C4-2B (cell line): Measurements from ENCODE around the gene SLC9A7.

Source experiments
- H3K27ac ChIP-seq: fragments of 450-650 bp; 2 replicates; pipeline ENCODE4 v1.5.1; 2017
- ZFX ChIP-seq: fragments of 450-650 bp; IDR thresholded peaks from 2 replicates; pipeline ENCODE4 v1.6.1; 2017
- TF ChIP-seq, protein P1 (sequence below): fragments of 450-650 bp; conservative IDR thresholded peaks from 2 replicates; pipeline ENCODE4 v1.5.1; 2017; ENCODE audit warnings: mild to moderate bottlenecking

SLC9A7 gene

DNA sequence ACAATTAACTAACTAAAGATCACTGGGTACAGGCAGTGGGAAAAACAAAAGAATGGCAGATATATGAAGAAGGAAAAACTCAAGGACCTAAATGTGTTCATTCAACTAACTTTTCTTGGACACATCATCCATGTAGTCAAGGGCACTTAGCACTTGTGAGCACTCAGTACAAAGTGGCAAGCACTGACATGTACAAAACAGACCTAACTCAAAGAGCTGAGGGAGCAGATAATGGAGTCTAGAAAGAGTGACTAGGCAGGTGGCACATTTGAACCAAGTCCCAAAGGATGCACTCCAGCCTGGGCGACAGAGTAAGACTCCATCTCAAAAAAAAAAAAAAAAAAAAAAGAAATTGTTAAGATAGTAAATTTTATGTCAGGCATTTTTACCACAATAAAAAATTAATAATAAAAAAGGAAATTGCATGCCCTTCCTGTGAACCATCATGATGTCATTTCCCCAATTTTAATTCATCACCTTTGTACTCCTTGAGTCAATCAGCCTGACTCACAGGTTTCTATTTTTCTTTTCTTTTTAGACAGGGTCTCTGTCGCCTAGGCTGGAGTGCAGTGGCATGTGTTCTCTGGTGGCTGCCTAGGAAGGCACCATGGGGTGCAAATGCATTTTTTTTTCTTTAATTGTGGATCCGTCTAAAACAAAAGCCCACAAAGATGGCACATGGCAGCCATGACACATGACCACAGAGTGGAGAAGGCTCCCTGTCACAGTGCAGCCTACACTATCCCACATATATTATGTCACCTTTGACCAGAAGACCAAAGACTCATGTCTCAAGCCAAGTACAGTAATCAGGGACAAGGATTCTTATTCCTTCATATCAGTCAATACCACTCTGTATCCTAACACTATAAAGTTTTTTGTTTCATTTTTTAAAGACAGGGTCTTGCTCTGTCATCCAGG lies 93.4 kb downstream of the SLC9A7 start:
- no peak overlapping the region for H3K27ac ChIP-seq
- no peak for TF ChIP-seq ZFX
- TF ChIP-seq, protein P1, sequence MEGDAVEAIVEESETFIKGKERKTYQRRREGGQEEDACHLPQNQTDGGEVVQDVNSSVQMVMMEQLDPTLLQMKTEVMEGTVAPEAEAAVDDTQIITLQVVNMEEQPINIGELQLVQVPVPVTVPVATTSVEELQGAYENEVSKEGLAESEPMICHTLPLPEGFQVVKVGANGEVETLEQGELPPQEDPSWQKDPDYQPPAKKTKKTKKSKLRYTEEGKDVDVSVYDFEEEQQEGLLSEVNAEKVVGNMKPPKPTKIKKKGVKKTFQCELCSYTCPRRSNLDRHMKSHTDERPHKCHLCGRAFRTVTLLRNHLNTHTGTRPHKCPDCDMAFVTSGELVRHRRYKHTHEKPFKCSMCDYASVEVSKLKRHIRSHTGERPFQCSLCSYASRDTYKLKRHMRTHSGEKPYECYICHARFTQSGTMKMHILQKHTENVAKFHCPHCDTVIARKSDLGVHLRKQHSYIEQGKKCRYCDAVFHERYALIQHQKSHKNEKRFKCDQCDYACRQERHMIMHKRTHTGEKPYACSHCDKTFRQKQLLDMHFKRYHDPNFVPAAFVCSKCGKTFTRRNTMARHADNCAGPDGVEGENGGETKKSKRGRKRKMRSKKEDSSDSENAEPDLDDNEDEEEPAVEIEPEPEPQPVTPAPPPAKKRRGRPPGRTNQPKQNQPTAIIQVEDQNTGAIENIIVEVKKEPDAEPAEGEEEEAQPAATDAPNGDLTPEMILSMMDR: no peak

DNA sequence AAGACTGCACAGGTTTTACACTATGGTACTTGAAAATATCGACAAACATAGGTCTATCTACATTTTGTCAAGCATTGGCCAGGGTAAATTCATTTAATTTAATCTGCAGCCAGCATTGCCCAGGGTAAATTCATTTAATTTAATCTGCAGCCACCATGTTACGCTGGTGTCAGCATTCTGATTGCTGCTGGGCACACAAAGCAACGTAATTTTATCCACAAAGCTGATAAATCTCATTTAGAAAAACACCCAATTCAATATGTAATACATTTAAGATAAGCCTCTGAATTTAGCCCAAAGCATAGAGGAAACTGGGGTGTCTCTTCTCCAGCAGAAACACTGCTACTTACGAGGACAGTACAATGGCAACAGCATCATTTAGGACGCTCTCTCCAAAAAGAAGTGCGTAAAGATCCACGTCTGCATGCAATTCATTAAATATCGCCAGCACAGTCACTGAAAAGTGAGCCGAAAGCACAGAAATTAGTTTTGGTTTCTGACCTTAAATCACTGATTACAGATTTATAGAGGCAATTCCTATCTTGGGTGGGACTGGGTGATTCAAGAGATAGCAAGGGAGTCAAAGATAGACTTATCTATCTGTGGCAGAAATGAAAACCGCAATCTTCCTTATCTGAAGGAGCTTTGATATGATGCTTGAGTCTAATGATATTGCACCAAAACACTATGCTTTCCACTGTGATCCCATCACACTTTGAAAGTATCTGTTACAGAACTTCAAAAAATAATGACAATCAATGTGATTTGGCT lies 96.5 kb downstream of the SLC9A7 start:
- H3K27ac ChIP-seq: no peak overlapping the region
- TF ChIP-seq ZFX: no peak
- TF ChIP-seq, protein P1: no peak

DNA sequence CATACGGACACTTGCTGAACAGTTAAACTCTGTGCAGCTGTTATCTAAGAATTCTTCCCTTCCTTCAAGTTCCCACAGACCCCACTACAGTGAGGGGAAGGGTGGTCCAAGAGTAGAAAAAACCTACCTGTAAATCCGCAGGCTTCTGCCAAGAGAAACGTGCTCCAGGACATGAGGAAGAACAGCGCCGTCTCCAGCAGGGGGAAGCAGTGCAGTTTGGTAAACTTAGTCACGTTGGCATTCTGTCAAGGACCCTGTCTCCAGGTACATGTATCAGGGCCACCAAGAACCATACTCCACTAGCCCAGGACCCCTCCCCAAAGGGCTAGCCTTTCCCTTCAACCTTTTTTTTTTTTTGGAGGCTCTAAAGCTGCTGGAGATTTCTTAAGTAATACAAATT lies 105.4 kb downstream of the SLC9A7 start:
- H3K27ac ChIP-seq: no peak overlapping the region
- TF ChIP-seq ZFX: no peak
- TF ChIP-seq, protein P1: peak; percentile 38

DNA sequence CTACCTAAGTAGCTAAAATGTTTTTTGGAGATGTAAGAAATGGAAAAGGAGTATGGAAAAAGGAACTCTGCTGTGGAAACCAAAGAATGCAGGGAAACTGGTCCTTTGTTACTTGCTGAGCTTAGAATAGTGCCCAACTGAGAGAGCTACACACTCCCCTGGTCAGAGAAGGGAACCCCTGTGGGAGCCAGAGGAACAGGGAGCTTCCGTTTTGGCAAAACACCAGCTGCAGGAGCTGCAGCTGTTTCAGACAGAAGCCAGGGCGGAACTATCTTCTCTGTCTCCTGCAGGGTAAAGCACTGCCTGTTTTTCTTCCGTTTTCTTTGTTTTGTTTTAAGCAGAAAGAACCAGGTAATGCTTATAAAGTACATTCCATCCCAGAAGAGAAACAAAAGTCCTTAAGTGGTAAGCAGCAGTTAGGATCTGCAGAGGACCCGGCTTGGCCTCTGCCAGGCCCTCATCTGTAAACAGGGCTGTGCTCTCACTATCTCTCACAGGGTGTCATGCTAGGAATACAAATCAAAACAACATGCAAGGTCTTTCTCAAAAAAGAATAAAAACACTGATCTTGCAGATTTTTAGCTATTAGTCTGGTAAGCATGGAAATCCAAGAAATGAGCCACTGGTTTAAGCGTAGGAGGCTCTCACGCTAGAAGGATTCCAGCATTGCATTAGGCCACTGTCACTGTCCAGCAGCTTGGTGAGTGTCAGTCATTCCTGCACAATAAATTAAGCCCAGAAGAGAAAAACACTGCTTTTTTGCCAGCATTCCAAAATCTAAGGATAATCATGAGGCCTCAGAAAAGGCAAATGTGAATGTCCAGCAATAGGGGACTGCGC lies 109.3 kb downstream of the SLC9A7 start:
- no peak for TF ChIP-seq ZFX
- no peak overlapping the region for H3K27ac ChIP-seq

DNA sequence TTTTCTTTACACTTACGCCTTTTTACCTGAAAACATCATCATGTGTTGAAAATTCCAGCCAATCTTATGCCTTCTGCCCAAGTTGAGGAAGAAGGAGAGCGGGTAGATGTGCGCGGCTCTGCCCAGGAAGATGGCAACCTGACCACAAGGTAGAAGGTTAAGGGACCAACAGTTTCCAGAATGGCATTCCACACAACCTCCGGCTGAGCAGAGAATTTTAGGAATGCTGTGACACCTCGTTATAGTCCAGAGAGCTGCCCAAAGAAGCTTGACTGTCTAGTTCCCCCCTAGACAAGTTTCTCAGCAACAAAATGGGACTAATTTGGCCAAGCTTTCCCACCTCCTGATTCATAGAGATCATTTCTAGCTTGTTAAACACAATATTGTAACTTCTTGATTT lies 110.3 kb downstream of the SLC9A7 start:
- H3K27ac ChIP-seq: no peak overlapping the region
- TF ChIP-seq, protein P1: no peak
- no peak for TF ChIP-seq ZFX

DNA sequence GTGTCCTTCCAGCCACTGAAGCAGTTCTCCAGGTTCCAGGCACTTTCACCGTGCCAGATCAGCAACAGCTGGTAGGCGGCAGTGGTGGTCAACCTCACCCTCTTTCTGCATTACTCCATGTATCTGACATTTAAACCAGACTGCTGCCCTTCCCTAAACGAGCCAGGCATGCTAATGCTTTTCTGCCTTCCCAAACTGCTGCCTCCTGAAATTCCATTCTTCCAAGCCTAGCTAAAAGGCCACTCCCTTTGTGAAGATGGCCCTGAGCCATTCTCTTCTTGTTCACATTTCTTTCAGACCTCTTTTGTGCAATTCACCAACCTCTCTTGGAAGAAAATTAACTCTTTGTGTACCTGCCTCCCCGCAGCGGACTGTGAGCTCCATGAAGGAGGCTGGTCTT lies 111.7 kb downstream of the SLC9A7 start:
- H3K27ac ChIP-seq: no peak overlapping the region
- TF ChIP-seq, protein P1: no peak
- TF ChIP-seq ZFX: no peak

DNA sequence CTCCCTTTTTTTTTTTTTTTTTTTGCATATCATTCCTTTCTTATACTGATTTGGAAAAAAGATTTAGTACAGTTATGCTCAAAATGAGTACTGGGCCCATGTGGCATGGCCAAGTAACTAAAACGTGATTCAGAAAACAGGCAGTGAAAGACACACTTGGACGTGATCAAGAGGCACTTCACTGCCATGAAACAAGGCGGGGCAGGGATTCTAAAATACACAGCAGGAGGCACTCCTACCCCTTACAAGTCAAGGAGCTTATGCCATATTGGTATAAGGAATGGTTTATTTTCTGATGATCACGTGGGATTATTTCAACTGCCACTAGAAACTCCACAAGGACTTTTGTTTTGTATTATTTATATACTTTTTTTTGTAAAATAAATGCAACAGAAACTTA lies 113.3 kb downstream of the SLC9A7 start:
- no peak overlapping the region for H3K27ac ChIP-seq
- TF ChIP-seq ZFX: no peak
- TF ChIP-seq, protein P1: no peak
